ENCODE results near the gene TPP1.
A peak's percentile ranks its signal among the peaks of the same experiment; 100 is the strongest.

Gene TPP1

DNA sequence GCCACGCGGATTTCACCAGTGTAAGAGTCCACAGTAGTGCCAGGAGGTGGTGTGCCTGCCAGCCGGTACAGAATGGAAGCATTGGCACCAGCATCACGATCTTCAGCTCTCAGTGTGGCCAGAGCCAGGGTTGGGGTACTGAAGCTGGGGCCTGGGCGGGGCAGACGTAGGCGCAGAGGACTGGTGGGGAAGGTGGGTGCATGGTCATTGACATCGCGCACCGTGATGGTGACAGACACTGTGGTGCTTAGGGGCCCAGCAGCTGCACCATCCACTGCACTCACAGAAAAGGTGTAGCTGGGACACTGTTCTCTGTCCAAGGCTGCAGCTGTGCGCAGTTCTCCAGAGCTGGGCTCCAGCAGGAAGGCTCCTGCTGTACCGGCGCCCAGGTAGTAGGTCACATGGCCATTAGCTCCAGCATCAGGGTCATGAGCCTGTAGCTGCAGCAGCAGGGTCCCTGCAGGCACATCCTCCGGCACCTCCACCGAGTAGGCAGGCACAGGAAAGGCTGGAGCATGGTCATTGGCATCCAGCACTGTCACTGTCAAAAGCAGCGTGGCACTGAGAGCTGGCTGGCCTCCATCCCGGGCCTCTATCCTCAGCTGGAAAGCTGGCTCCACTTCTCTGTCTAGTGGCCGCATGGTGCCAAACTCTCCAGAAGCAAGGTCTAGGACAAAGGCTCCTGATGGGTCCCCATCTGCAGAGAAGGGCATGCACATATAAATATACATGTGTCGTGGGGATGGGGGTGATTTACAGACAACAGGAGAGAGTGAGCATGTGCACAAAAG lies 7.9 kb upstream of the TPP1 start:
- DNase-seq, result no peak

DNA sequence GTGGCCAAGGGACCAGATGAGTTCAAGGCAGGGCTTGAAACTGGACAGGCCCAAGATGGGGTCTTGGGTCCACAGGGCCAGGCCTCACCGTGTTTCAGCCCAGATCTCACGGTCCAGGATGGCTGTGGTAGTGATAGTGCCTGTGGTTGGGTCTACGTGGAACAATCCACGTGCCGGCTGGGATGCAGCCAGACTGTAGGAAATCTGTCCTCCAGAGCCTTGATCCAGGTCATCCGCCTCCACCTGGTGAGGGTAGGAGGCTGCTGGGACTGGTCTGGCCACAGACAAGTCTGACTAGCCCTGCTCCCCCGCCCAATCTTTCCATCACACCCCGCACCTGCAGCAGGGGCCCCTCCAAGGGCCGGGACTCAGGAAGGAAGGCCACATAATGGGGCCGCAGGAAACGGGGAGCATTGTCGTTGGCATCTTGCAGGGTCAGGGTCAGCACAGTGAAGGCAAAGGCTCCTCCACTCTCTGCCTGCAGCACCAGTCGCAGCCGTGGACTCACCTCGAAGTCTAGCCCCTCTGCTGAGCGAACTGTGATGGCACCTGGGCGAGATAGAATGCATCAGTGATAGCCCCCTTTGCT lies 6.7 kb upstream of the TPP1 start:
- no peak for DNase-seq

DNA sequence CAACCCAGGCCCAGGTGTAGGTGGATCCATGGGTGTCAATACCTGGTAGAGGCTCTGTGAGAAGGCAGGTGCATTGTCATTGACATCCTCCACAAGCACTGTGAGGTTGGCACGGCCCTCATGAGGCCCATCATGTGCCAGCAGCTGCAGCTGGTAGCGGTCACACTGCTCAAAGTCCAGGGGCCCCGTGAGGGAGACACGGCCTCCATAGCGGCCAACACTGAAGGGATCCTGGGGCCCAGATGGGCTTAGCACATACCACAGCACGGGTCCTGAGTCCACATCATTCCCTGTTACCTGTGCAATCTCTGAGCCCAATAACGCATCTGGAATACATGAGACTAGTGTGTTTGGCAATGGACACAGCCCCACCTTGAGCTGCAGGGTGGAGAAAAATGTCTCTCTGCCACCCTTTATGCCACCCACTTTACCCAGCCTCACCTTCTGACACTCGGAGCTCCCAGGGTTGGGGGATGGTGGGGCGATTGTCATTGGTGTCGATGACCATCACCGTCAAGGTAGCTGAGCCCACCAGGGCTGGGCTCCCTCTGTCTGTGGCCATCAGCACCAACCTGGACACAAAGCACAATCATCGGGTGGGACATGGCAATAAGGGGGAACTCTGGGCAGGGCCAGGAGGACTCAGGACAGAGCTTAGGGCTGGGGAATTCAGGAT lies 6.1 kb upstream of the TPP1 start:
- DNase-seq, result no peak

DNA sequence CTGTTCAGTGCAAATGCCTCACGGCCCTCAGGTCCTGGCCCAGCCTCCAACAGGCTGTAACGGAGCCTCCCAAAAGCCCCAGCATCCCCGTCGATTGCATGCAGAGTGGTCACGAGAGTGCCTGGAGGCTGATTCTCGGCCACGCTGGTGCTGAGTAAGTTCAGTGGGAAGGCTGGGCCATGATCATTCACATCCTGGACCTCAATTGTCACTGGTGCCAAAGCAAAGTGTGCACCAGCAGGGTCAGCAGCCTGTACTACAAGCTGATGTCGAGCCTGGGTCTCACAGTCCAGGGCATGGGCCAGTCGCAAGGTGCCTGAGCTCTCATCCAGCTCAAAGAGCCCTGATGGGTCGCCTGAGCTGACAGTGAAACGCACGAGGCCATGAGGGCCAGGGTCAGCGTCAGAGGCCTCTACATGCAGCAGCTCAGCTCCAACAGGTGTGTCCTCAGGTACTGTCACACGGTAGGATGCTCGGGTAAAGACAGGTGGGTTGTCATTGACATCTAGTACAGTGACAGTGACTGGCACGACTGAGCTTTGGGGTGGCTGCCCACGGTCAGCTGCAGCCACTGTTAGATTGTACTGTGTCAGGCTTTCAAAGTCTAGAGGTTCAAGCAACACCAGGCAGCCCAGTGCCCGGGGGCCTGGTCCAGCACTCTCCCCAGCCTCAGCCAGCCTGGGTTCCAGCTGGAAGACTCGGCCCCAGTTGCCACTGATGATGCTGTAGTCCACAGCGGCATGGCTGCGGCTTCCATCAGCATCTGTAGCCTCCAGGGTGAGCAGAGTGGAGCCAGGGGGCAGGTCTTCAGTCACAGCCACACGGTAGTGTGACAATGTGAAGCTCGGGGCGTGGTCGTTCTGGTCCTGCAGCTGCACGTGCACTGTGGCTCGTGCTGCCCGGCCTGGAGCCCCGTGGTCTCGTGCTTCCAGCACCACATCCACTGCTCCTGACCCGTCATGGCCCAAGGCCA lies 4.5 kb upstream of the TPP1 start:
- DNase-seq, result no peak

DNA sequence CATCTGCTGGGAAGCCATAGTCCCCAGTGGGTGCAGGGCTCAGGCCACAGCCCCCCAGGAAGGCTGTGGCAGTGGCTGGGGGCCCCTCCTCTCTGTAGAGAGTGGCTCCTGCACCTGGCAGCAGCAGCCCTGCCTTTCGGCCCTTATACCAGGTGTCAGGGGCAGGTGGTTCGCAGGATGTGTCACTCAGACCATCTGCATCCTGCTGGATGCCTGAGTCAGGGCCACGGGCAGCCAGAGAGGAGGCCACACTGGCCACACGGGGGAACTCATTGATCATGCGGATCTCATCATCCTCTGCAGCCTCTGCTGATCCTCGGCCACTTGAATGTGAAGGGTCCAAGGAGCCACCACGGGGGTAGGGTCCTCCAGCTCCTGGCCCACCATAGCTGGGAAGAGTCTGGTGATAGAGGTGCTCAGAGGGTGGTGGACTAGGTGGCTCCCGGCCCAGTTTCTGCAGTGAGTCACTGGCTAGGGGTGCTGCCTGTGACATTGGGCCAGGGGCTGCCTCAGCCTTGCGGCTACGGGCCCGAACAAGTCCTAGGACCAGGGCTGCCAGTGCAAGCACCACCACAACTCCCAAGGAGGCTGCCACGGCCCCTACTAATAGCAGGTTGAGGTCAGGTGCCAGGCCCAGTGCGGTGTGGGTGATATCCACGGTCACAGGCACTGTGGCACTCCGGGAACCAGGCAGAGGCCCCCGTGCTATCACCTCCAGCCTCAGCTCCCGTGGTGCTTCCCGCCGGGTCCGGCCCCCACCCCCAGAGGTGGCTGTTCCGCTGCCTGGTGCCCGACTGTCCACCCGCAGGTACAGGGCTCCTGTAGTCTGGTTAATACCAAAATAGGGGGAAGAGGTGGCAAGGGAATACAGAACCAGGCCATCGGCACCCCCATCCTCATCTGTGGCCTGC lies 3.3 kb upstream of the TPP1 start:
- no peak for DNase-seq

DNA sequence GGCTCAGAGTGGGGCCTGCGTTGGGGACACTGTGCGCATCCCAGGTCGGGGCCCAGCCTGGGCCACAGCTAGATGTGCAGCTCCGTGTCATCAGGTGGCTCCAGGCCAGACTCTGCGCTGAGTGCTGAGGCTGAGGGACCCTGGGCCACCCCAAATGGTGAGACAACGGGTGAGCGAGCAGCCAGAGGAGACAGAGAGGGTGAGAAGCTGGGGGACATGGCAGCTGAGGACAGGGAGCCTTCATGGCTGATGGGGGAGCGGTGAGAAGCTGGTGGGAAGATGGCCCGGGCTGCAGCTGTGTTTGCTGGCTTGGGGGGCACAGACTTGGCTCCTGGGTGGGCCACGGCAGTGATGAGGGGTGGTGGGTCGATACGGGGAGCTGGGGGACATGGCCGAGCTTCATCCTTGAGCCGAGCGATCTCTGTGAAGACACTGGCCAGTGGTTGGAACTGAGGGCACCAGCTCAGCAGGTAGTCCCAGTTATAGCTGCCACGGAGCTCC lies 2.5 kb upstream of the TPP1 start:
- no peak for DNase-seq

DNA sequence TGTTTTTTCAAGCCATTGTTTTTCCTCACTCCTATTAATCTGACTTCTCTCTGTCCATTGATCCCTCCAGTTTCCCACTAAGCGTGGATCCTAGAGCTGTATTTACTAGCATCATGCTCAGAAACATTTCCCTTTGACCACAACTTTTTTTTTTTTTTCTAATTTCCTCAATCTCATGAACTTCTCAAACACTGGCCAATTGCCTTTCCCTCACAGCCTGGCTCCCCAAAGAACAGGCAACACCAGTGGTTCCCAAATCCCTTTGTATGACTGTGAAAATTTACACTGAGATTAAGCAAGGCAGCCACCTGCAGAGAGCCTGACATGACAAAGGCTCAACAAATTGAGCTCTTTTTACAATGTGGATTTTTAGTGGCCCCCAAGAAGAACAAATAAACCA lies 1.4 kb upstream of the TPP1 start:
- no peak for DNase-seq

DNA sequence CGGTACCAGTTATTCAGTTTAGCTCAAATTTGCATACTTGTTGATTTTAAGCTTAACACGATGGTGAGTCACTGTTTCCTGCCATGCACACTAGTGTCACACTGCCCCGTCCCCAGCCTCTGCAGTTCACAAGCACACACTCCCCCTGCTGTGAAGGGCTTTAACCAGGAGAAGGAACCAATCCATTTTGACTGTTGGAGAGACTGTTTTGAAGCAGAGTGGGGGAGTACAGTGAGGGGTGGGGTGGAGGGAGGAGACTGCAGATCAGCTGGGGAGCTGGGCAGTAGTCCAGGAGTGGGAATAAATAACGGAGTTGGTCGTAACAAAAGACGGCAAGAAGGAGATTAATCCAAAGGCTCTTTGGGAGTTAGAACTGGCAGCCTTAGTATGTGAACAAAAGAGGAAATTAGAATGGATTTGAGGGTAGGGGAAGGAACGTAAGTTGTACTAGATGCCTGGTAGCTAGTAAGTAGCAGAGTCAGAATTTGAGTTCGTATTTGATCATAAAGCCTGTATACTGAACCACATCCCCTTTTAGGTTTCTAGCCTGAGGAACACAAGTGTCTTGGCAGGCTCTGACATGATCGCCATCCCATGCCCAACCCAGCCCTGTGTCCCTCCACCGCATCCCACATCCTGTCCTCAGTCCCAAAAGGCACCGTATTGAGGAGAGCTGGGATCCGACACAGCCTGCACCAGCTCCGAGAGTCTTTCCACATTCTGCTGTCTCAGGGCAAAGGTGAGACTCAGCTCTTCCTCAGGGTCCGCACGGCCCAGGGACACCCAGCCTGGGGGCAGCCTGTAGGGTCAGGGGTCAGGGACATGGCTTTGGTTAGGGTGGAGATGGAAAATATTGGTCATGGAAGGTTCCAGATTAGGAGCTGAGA lies 862 bp downstream of the TPP1 start:
- peak; percentile 79 for DNase-seq

DNA sequence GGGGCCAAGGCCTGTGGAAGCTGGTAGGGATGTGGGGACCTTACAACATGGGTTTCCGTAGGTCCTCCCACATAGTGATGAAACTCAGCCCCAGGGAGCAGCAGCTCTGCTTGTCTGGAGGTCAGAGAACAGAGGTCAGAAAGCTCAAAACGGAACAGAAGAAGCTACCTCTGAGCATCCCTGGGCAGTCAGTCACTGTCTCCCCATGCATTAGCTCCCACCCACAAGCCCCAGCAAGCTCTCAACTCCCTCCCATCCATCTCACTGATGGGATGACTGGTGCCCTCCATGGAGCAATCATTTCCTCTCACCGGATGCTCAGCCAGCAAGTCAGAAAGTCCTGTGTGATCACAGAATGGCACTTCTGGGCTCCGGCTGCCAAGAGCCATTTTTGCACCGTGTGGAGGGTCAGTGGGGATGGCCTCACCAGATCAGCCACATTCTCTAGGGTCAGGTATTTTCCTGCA lies 1.9 kb downstream of the TPP1 start:
- DNase-seq, result no peak

DNA sequence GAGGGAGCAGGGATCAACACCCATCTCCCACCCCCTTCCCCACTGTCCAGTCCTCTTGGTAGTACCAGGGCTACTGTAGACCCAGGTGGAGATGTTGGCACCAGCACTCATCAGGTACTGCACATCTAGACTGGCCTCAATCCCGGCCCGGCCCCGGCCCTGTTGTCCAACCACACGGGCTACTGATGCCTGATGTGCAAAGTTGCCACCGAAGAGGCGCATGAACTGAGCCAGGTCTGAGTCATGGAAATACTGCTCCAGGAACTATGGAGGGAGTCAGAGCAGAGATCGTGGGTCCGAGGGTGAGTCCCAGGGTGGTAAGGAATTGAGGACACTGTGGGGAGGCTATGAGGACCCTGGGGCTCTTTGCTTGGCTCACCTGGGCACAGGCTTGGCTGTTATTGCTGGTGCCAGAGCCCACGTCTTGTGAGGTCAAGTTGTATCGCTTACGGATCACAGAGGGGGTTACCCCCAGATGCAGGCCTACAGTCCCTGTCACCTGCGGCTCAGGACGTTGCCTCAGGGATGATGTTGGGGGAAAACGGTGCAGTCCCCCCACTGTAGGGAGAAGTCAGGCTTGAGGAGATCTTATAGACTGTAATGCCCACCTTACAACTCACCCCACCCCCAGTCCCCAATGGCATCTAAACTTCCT lies 2.5 kb downstream of the TPP1 start:
- DNase-seq, result no peak

DNA sequence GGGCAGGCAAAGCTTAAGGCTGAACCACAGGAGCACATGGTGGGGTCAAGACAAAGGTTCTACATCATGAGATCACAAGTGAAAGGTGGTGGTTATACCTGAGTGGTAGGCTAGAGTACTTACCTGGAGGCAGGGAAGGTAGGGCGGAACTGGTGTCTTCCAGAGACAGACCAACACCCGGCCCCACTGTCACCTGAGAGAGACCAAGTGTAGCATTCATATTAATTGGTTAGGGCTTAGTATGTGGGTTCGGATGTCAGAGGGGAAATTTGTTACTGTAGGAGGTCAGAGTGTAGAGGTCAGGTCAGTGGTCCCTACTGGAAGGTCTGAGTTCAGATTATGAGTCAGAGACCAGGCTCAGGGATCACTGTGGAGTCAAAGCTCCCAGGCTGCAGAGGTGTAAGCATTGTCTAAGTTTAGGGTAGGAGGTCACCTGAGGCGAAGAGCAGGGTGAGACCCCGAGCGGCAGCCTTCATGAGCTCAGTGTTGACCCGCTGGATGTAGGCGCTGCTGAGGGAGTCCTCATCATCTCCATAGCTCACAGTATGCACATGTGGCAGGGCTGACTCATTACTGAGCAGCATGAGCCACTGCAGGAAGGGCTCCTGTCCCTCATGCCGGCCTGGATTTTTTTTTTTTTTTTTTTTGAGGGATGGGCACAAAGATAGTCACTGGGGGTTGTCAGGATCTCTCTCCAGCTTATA lies 3.2 kb downstream of the TPP1 start:
- DNase-seq, result no peak

DNA sequence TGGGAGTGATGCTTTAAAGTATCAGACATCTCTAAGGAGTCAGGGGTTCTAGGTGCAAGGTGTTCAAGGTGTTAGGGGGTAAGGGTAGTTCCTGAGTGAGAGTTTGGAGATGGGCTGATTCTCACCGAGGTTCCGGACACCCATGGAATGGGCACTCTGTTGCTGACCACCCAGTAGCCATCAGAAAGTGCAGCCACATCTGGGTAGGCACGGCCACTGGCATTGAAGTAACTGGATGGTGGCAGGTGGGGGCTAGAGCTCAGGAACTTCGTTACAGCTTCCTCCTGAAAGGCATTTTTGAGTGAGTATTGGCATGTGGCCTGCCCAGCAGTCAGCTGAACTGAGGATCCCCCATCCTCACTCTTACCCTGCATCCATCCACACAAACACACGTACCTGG lies 4.2 kb downstream of the TPP1 start:
- no peak for DNase-seq

DNA sequence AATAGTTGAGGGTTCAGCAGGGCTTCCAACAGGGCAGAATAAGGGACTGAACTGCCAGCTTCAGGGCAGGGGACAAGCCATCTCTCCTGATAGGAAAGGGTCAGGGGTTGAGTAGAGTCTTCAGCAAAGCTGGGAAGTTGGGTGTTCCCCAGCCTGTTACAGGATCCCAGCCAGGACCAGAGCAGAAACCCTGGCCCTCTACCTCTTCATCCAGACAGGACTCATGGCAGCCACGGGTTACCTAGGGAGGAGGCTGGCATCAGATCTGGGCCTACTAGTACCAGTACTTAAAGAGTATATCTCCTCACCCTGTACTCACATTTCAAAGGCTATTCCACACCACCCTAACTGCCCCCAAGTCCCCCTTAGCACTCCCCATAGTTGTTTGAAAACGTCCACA lies 4.8 kb downstream of the TPP1 start:
- DNase-seq, result no peak

DNA sequence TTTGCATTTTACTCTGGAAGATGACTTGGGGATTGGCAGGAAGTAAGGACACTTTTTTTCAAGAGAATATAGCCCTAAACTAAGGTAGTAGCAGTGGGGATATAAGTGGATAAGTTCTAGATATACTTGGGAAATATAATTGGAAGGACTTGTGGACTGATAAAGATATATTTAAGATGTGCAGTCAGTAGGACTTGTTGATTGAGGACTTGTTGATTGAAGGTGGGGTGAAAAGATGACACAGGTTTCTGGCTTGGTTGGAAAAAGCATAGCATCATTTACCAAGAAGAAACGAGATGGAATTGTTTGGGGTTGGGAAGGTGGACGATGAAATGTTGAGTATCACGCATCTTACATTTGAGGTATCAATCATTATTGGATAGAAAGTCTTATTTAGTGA lies 5.7 kb downstream of the TPP1 start:
- DNase-seq, result no peak

DNA sequence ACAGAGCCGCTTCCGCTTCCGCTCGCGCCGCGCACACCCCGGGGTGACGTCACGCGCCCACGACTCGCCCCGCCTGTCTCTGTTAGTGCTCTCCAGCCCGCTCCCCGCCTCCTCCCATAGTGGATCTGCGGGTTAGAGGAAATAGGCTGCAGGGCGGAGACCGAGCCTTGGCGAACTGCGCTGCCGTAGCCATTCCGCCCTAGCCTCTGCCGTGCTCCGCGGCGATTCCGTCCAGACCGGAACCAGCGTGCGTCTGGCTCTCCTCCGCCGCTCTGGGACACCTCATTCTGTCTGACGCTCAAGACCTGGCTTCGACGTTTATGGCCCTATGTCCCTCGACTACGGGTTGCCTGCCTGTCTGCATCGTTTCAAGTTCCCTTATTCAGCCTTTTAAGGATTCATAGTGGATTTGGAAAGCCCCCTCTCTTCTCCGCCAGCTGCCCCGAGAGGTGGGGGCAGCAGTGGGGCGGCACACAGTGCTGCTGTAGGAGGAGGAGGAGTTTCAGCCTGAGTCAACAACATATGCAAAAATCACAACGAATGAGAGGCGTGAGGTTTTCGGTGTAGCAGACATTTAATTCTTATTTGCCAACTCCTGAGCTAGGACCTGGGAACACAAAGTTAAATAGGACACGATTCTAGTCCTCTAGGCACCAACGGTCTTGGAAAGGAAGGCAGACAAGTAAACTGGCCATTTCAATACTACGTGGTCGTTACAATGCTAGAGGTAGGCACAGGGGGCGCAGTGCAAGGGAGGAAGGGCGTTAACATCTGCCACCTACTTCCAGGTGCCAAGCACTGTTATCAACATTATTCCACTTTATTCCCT lies 6.8 kb downstream of the TPP1 start, which contains the start of gene TAF10:
TSS of gene TAF10 (minus strand) at position 4 of the 829 bp plus-strand sequence. CDS start 27 bp downstream, outside the sequence.
- peak; percentile 97 for DNase-seq

DNA sequence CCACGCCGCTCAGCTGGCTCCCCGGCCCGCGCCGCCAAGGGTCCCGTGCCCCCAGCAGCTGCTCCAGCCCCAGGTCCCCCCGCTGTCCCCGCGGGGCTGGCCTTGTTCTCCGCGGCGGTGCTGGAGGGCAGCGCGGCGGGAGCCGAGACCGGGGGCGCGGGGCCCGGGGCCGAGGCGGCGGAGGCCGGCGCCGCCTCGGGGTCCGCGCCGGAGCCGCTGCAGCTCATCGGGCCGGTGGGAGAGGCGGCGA lies 7.3 kb downstream of the TPP1 start:
- DNase-seq, result no peak

DNA sequence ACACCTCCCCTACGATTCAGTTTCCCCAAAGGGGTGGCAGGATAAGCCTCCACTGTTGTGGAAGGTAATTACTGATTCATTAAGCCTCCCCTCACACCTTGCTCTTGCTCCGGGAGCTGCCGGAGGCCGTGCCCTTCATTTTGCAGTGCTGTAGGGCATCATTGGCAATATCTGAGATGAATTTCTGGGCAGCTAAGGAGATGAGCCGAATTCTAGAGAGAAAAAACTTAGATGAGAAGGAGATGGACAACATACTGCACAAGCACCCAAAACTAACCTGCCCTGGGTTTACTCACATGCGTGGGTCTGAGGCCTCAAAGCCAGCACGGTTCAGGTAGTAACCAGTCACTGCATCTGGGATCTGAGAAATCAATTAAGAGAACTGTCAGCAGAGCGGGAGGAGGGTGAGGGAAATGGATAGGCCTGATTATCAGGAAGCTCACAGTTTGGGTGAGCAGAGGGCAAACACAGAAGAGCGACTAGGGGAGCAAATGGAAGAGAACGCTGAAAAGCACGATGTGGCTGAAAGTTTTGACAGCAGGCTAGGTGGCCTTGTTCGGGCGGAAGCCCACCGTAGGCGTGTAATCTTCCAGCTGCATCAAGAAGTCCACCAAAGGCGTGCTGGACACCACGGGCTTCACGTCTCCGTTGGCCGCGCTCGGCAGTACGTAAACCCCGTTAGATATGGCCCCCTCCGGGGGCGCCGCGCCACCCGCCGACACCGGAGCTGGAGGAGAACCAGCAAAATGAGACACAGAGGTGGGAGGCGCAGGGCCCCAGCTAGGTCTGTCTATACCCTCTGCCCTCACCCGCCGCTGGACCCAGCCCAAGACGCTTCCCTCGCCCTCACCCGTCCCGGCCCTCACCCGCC lies 7.9 kb downstream of the TPP1 start:
- no peak for DNase-seq

DNA sequence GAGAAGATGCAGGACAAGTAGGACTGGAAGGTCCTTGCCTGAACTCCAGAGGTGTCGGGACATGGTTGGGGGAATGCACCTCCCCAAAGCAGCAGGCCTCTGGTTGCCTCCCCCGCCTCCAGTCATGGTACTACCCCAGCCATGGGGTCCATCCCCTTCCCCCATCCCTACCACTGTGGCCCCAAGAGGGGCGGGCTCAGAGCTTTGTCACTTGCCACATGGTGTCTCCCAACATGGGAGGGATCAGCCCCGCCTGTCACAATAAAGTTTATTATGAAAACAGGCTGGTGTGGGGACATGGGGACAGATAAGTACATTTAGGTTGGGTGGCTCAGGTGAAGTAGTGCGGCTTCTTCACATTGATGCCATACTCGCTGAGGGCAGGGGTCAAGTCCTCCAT lies 8.6 kb downstream of the TPP1 start:
- DNase-seq, result no peak
